ENCODE measurements around the gene SLC10A7.

GRCh38 chr4:146485968-146486367, 35.8 kb downstream of the SLC10A7 start:
- TF ChIP-seq CTCF (IDR thresholded peaks at IDR 0.05; ENCODE audit: low read depth, low read length, poor library complexity, severe bottlenecking) (no peak), EZH2phosphoT487 (IDR thresholded peaks at IDR 0.05; ENCODE audit: borderline replicate concordance, low read length) (no peak)

Data from DOHH2 (cell line).